Measurements from ENCODE around the gene HES3.

The HES3 gene

DNA sequence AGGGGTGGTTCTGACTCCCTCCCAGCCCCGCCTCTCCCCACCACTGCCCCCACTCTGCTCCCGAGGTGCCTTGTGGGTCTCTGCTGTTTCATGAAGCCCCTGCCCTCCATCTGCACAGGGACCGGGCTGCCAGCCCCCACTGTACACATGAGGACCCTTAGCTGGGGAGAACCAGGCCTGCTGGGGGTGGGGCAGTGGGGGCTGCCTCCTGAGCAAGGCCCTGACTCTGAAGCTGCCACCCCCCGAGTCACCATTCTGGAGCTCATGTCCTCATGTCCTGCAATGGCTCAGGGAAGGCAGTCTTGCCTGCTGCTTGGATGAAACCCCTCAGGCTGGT, 8.4 kb downstream of the HES3 start:
- H3K27me3 ChIP-seq (ENCODE audit: insufficient read depth, low read depth, severe bottlenecking) = no peaks in the 10 kb centered on the region
- H3K36me3 ChIP-seq = no peaks in the 10 kb centered on the region; the same call in 1 of the 2 replicates
- DNase-seq = no peak
- TF ChIP-seq, protein P1, sequence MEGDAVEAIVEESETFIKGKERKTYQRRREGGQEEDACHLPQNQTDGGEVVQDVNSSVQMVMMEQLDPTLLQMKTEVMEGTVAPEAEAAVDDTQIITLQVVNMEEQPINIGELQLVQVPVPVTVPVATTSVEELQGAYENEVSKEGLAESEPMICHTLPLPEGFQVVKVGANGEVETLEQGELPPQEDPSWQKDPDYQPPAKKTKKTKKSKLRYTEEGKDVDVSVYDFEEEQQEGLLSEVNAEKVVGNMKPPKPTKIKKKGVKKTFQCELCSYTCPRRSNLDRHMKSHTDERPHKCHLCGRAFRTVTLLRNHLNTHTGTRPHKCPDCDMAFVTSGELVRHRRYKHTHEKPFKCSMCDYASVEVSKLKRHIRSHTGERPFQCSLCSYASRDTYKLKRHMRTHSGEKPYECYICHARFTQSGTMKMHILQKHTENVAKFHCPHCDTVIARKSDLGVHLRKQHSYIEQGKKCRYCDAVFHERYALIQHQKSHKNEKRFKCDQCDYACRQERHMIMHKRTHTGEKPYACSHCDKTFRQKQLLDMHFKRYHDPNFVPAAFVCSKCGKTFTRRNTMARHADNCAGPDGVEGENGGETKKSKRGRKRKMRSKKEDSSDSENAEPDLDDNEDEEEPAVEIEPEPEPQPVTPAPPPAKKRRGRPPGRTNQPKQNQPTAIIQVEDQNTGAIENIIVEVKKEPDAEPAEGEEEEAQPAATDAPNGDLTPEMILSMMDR (IDR thresholded peaks at IDR 0.05; ENCODE audit: low read depth, low read length) = no peak
- no peaks in the 10 kb centered on the region for H3K9me3 ChIP-seq (ENCODE audit: severe bottlenecking)
- H3K27ac ChIP-seq = no peak overlapping the region
- H3K4me3 ChIP-seq (ENCODE audit: low read depth, low read length) = no peak overlapping the region

DNA sequence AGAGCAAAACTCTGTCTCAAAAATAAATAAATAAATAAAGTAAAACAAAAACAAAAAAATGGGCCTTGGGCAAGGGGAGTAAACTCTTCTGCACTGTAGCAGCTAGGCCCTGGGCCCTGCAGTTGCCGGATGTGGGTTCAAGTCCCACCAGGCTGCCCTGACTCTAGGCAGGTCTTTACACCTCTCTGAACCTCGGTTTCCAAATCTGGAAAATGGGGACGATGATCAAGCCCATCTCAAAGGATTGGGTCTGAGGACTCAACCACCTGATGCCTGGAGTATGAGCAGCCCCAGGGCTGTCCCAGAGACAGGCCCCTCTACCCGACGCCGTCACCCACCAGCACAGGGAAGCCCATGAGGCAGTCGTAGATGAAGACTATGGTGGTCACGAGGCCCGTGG, 9.4 kb downstream of the HES3 start:
- DNase-seq = no peak
- Histone ChIP-seq H3K36me3 (no peaks in the 10 kb centered on the region; the same call in 1 of the 2 replicates), H3K9me3 (ENCODE audit: severe bottlenecking) (no peaks in the 10 kb centered on the region), H3K27me3 (ENCODE audit: insufficient read depth, low read depth, severe bottlenecking) (no peaks in the 10 kb centered on the region), H3K27ac (no peak overlapping the region), H3K4me3 (ENCODE audit: low read depth, low read length) (no peak overlapping the region)
- TF ChIP-seq, protein P1 (IDR thresholded peaks at IDR 0.05; ENCODE audit: low read depth, low read length) = no peak

DNA sequence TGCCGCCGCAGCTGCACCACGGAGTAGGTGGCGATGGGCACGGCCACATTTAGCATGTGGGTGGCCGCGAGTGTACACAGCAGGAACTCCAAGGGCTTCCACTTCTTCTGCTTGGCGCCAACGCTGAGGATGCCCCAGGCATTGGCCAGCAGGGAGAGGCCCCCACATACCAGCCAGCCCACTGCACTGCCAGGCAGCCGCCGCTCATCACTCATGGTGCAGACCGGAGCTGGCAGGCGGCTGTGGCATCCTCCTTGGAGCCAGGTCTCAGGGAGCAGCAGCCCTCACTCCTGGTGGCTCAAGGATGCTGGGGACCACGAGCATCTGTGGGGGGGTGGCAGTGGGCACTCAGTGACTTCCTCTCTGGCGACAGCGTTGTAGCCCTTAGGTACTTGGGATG, 10.7 kb downstream of the HES3 start:
- H3K4me3 ChIP-seq (ENCODE audit: low read depth, low read length) = no peak overlapping the region
- no peaks in the 10 kb centered on the region; the same call in 1 of the 2 replicates for H3K36me3 ChIP-seq
- H3K27ac ChIP-seq = no peak overlapping the region
- TF ChIP-seq, protein P1 (IDR thresholded peaks at IDR 0.05; ENCODE audit: low read depth, low read length) = no peak
- no peak for DNase-seq
- no peaks in the 10 kb centered on the region for H3K27me3 ChIP-seq (ENCODE audit: insufficient read depth, low read depth, severe bottlenecking)
- H3K9me3 ChIP-seq (ENCODE audit: severe bottlenecking) = no peaks in the 10 kb centered on the region

DNA sequence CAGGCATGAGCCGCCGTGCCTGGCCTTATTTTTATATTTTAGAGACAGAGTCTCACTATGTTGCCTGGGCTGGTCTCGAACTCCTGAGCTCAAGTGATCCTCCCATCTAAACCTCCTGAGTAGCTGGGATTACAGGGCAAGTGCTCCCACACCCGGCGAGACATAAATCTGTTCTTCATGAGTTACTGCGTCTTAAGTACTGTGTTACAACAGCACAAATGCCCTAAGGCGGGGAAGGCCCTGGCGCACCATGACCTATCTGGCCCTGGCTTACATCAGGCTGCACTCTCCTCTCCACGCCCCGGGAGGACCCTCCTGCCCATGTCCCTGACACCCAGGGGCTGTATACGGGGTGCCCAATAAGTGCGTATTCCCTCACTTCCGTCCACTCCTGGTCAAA, 12.7 kb downstream of the HES3 start:
- no peak overlapping the region for H3K27ac ChIP-seq
- TF ChIP-seq, protein P1 (IDR thresholded peaks at IDR 0.05; ENCODE audit: low read depth, low read length) = no peak
- no peak for DNase-seq
- no peaks in the 10 kb centered on the region; the same call in 1 of the 2 replicates for H3K36me3 ChIP-seq
- H3K9me3 ChIP-seq (ENCODE audit: severe bottlenecking) = no peaks in the 10 kb centered on the region
- H3K27me3 ChIP-seq (ENCODE audit: insufficient read depth, low read depth, severe bottlenecking) = no peaks in the 10 kb centered on the region
- no peak overlapping the region for H3K4me3 ChIP-seq (ENCODE audit: low read depth, low read length)

DNA sequence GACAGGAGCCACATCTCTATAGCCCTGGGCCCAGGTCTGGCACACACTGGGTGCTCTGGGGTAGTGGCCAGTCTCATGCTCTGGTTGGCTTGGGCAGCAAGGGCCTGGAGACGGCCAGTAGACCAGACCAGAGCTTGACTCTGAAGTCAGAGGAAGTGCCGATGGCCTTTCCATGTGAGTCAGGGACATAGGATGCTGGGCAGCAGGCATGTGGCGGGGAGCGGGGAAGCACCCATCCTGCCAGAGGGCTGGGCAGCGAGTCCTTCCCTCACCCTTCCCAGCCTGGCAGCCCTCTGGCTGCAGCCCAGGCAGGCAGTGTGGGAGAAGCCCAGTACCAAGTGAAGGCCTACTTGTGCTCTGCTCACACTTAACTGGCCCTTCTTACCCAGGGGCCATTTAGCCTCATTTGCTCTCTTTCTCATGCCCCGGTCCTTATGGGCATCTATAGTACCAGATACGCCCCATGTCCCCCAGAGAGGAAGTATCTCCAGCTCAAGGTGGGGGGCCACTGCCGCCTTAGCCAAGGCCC, 13.6 kb downstream of the HES3 start:
- no peak overlapping the region for H3K4me3 ChIP-seq (ENCODE audit: low read depth, low read length)
- H3K36me3 ChIP-seq = no peaks in the 10 kb centered on the region; the same call in 1 of the 2 replicates
- TF ChIP-seq, protein P1 (IDR thresholded peaks at IDR 0.05; ENCODE audit: low read depth, low read length) = no peak
- no peaks in the 10 kb centered on the region for H3K9me3 ChIP-seq (ENCODE audit: severe bottlenecking)
- no peaks in the 10 kb centered on the region for H3K27me3 ChIP-seq (ENCODE audit: insufficient read depth, low read depth, severe bottlenecking)
- DNase-seq = no peak
- no peak overlapping the region for H3K27ac ChIP-seq

DNA sequence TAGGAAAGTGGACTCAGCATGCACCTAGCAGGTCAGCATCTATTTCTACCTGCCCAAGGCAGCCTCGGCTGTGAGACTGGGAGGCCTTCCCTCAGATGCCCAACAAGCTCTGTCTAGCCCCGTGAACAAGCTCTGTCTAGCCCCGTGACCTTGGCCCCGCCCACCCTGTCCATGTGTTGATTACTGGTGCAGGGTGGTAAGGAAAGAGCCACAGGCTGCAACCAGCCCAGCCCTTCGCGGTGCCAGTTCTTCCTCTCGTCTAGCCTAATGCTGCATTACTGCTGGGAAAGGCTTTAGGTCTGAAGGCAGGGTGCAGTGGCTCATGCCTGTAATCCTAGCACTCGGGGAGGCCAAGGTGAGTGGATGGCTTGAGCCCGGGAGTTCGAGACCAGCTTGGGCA, 14.7 kb downstream of the HES3 start:
- H3K9me3 ChIP-seq (ENCODE audit: severe bottlenecking) = no peaks in the 10 kb centered on the region
- no peak overlapping the region for H3K4me3 ChIP-seq (ENCODE audit: low read depth, low read length)
- H3K27ac ChIP-seq = no peak overlapping the region
- no peaks in the 10 kb centered on the region; the same call in 1 of the 2 replicates for H3K36me3 ChIP-seq
- TF ChIP-seq, protein P1 (IDR thresholded peaks at IDR 0.05; ENCODE audit: low read depth, low read length) = no peak
- H3K27me3 ChIP-seq (ENCODE audit: insufficient read depth, low read depth, severe bottlenecking) = no peaks in the 10 kb centered on the region
- DNase-seq = no peak
